Keratinocyte (primary cell): Measurements from ENCODE around the gene ZSWIM6. TPM values are rescaled to one million over a fixed set of nuclear protein-coding genes. Genes with fewer than 3 reads are reported as not detected.
A peak's percentile ranks its signal among the peaks of the same experiment; 100 is the strongest.

ENCODE experiments used
- DNase-seq: peaks from one replicate; pipeline ENCODE4 v3.0.0-alpha.2; 2011; ENCODE audit warnings: low read depth, missing footprints, low spot score
- FAIRE-seq: peaks from 2 replicates; lab custom pipeline; 2011; peaks lifted over from hg19 to GRCh38; lab: Jason Lieb, UNC
- H2AFZ ChIP-seq: 2 replicates; pipeline ENCODE4 v1.6.0; 2012; ENCODE audit warnings: low read length, control low read depth, inconsistent platforms; ENCODE audit not compliant: control insufficient read depth
- H3K27ac ChIP-seq: 2 replicates; pipeline ENCODE4 v1.5.1; 2011; ENCODE audit warnings: low read length; ENCODE audit not compliant: control insufficient read depth, insufficient read depth
- H3K27me3 ChIP-seq: 3 replicates; pipeline ENCODE4 v1.6.0; 2011; ENCODE audit warnings: low read length; ENCODE audit not compliant: control insufficient read depth, insufficient read depth; ENCODE audit errors: extremely low read depth
- H3K36me3 ChIP-seq, 2 experiments: 2 replicates in 1 of 2; 3 replicates in 1 of 2; pipeline ENCODE4 v1.5.1; 2011; ENCODE audit warnings: low read length in 2 of 2, mild to moderate bottlenecking in 1 of 2; ENCODE audit not compliant: control insufficient read depth in 2 of 2, insufficient read depth in 2 of 2; ENCODE audit errors: extremely low read depth in 1 of 2
- H3K4me1 ChIP-seq: 3 replicates; pipeline ENCODE4 v1.5.1; 2011; ENCODE audit warnings: low read length; ENCODE audit not compliant: control insufficient read depth, insufficient read depth; ENCODE audit errors: extremely low read depth
- H3K4me2 ChIP-seq: 3 replicates; pipeline ENCODE4 v1.6.0; 2011; ENCODE audit warnings: low read depth, low read length; ENCODE audit not compliant: control insufficient read depth, insufficient read depth; ENCODE audit errors: extremely low read depth
- H3K4me3 ChIP-seq, 3 experiments: fragments of 200-600 bp in 1 of 3; sonication (generic) in 1 of 3; 2 replicates in 2 of 3; 3 replicates in 1 of 3; pipeline ENCODE4 v1.5.1; 2011 to 2016; ENCODE audit warnings: low read length in 3 of 3, mild to moderate bottlenecking in 3 of 3, control low read depth in 2 of 3, inconsistent platforms in 1 of 3, low read depth in 1 of 3, mixed read lengths in 1 of 3, mixed run types in 1 of 3, moderate library complexity in 1 of 3; ENCODE audit not compliant: control insufficient read depth in 2 of 3, insufficient read depth in 2 of 3; ENCODE audit errors: extremely low read depth in 1 of 3
- H3K79me2 ChIP-seq: 2 replicates; pipeline ENCODE4 v1.6.0; 2012; ENCODE audit warnings: low read length; ENCODE audit not compliant: control insufficient read depth, insufficient read depth
- H3K9ac ChIP-seq: 3 replicates; pipeline ENCODE4 v1.6.0; 2011; ENCODE audit warnings: low read length; ENCODE audit not compliant: control insufficient read depth, insufficient read depth; ENCODE audit errors: extremely low read depth
- H3K9me1 ChIP-seq: 3 replicates; pipeline ENCODE4 v1.6.0; 2011; ENCODE audit warnings: low read length; ENCODE audit not compliant: control insufficient read depth, insufficient read depth; ENCODE audit errors: extremely low read depth
- H3K9me3 ChIP-seq: 2 replicates; pipeline ENCODE4 v1.5.1; 2012; ENCODE audit warnings: low read depth, low read length; ENCODE audit not compliant: control insufficient read depth
- H4K20me1 ChIP-seq: 3 replicates; pipeline ENCODE4 v1.6.0; 2011; ENCODE audit warnings: low read length; ENCODE audit not compliant: control insufficient read depth, insufficient read depth; ENCODE audit errors: extremely low read depth
- CTCF ChIP-seq, 3 experiments: IDR thresholded peaks in 1 of 3; conservative IDR thresholded peaks in 1 of 3; optimal IDR thresholded peaks in 1 of 3; 2 replicates in 2 of 3; 3 replicates in 1 of 3; pipeline versions ENCODE3 to v1.5.1; 2011; ENCODE audit warnings: low read length in 3 of 3, mild to moderate bottlenecking in 3 of 3, moderate library complexity in 2 of 3, control low read depth in 1 of 3, inconsistent platforms in 1 of 3; ENCODE audit not compliant: insufficient read depth in 2 of 3; ENCODE audit errors: extremely low read depth in 1 of 3
- EZH2 ChIP-seq: IDR thresholded peaks from one replicate; pipeline ENCODE4 v1.6.1; 2012; ENCODE audit warnings: inconsistent platforms, mild to moderate bottlenecking, low read length, moderate library complexity
- dilution Hi-C: fragments of 300-500 bp; cut with MboI; formaldehyde crosslinking; loops from one replicate; pipeline ENCODE4 v1.7.0; 2020; ENCODE audit warnings: low sequenced_read_pairs; ENCODE audit not compliant: extremely low pct_ligation_motif_present
- polyA plus RNA-seq, 5 experiments: library from polyadenylated mRNA; depleted of rRNA in 3 of 5; stranded (reverse) in 3 of 5; stranded (forward) in 1 of 5; unstranded in 1 of 5; fragments of >200 nt; gene quantifications; 1 replicate in 1 of 5; 2 replicates in 3 of 5; 3 replicates in 1 of 5; pipeline versions ENCODE4 v1.2.1 to v1.2.3, GENCODE V29; 2011 to 2012; ENCODE audit warnings: missing spikeins in 2 of 5, low read depth in 1 of 5, low replicate concordance in 1 of 5

Gene ZSWIM6
- polyA plus RNA-seq, 1 donor (not counting 4 experiments of a cell fraction or from before 2014, with no cell fraction given) = 9.9 TPM

GRCh38 chr5:61298066-61298465 lies 34.0 kb upstream of the ZSWIM6 start:
- Histone ChIP-seq H3K4me2 (no peak overlapping the region), H3K9me3 (no peaks in the 10 kb centered on the region)
- no peak for FAIRE-seq

GRCh38 chr5:61298580-61298979 lies 33.5 kb upstream of the ZSWIM6 start:
- no peak for TF ChIP-seq EZH2
- TF ChIP-seq CTCF (optimal IDR thresholded peaks at IDR 0.05 in 1 of 3, IDR thresholded peaks at IDR 0.05 in 1 of 3, conservative IDR thresholded peaks at IDR 0.05 in 1 of 3; ENCODE audit: extremely low read depth in 1 of 3, insufficient read depth in 2 of 3, low read length in 3 of 3) = no peak
- H3K9me1 ChIP-seq = peaks cover 4% of the 10 kb centered on the region
- H3K27ac ChIP-seq = peak overlapping the region; percentile 75
- no peak overlapping the region for H3K4me3 ChIP-seq
- peaks cover 46% of the 10 kb centered on the region for H3K4me1 ChIP-seq
- H4K20me1 ChIP-seq = peaks cover 3% of the 10 kb centered on the region
- H3K79me2 ChIP-seq = no peaks in the 10 kb centered on the region
- H3K9me3 ChIP-seq = no peaks in the 10 kb centered on the region
- H3K27me3 ChIP-seq = no peaks in the 10 kb centered on the region
- no peak overlapping the region for H2AFZ ChIP-seq
- no peaks in the 10 kb centered on the region for H3K36me3 ChIP-seq
- H3K4me2 ChIP-seq = peak overlapping the region; percentile 75
- peak overlapping the region; percentile 54 for H3K9ac ChIP-seq
- FAIRE-seq = peak; percentile 49
- dilution Hi-C loops = no loop called here
- no peak for DNase-seq

More at GRCh38 chr5:61298066-61298465, 34.0 kb upstream of the ZSWIM6 start:
- no peak overlapping the region for H3K9ac ChIP-seq
- H3K27me3 ChIP-seq = no peaks in the 10 kb centered on the region
- H2AFZ ChIP-seq = no peak overlapping the region
- no peaks in the 10 kb centered on the region for H3K36me3 ChIP-seq
- H3K9me1 ChIP-seq = peaks cover 4% of the 10 kb centered on the region
- no peaks in the 10 kb centered on the region for H3K79me2 ChIP-seq
- no peak for DNase-seq
- peak overlapping the region; percentile 75 for H3K27ac ChIP-seq
- dilution Hi-C loops = no loop called here
- no peak for TF ChIP-seq EZH2
- H4K20me1 ChIP-seq = peaks cover 3% of the 10 kb centered on the region
- peaks cover 42% of the 10 kb centered on the region for H3K4me1 ChIP-seq
- H3K4me3 ChIP-seq = no peak overlapping the region

GRCh38 chr5:61299261-61299681 lies 32.8 kb upstream of the ZSWIM6 start:
- peaks cover 3% of the 10 kb centered on the region for H4K20me1 ChIP-seq
- peak overlapping the region; percentile 54 for H3K9ac ChIP-seq
- dilution Hi-C loops = no loop called here
- no peaks in the 10 kb centered on the region for H3K9me3 ChIP-seq
- H3K4me2 ChIP-seq = peak overlapping the region; percentile 75
- H3K27ac ChIP-seq = peak overlapping the region; percentile 75
- peaks cover 52% of the 10 kb centered on the region for H3K4me1 ChIP-seq
- H3K79me2 ChIP-seq = no peaks in the 10 kb centered on the region
- H2AFZ ChIP-seq = no peak overlapping the region
- TF ChIP-seq EZH2 (no peak), CTCF (optimal IDR thresholded peaks at IDR 0.05 in 1 of 3, IDR thresholded peaks at IDR 0.05 in 1 of 3, conservative IDR thresholded peaks at IDR 0.05 in 1 of 3; ENCODE audit: extremely low read depth in 1 of 3, insufficient read depth in 2 of 3, low read length in 3 of 3) (no peak)
- H3K27me3 ChIP-seq = no peaks in the 10 kb centered on the region
- peak overlapping the region in 1 of 3 experiments; percentile 8 for H3K4me3 ChIP-seq
- no peaks in the 10 kb centered on the region for H3K36me3 ChIP-seq
- FAIRE-seq (peak; percentile 91), DNase-seq (peak; percentile 83)
- peaks cover 4% of the 10 kb centered on the region for H3K9me1 ChIP-seq
